GM12878 (cell line): Measurements from ENCODE around the gene PCSK5. TPM values are rescaled to one million over a fixed set of nuclear protein-coding genes. Genes with fewer than 3 reads are reported as not detected.

Source experiments
- ATAC-seq: fragments of 200-7000 bp; cut with Tn5 transposase; 3 replicates; pipeline ENCODE4 v1.9.1; 2020; ENCODE audit warnings: mild to moderate bottlenecking, moderate library complexity
- BruUV-seq: library from RNA; stranded (reverse); fragments of 400-500 nt; replicated peaks from 2 replicates; lab custom pipeline; 2021; lab: Mats Ljungman, UMichigan
- CTCF ChIA-PET: fragments of 300-600 bp; sonication (Branson Sonifier 250); formaldehyde crosslinking; extraction: SDS; loops from one replicate; lab custom pipeline; 2021; ENCODE audit warnings: inconsistent platforms; lab: Yijun Ruan, JAX
- POLR2A ChIA-PET: fragments of 350-600 bp; formaldehyde crosslinking; extraction: SDS; loops from one replicate; lab custom pipeline; 2021; ENCODE audit warnings: inconsistent platforms; lab: Charles Lee
- RAD21 ChIA-PET: fragments of 300-600 bp; sonication (Branson Sonifier 250); formaldehyde crosslinking; loops from one replicate; lab custom pipeline; 2023; ENCODE audit warnings: antibody characterized with exemption; ENCODE audit not compliant: unreplicated experiment; lab: Charles Lee
- SMC1A ChIA-PET: fragments of 300-600 bp; sonication (Branson Sonifier 250); formaldehyde crosslinking; loops from one replicate; lab custom pipeline; 2023; ENCODE audit not compliant: unreplicated experiment, uncharacterized antibody; lab: Charles Lee
- DNase-seq: peaks from one replicate; pipeline ENCODE4 v3.0.0-alpha.2; 2011; ENCODE audit warnings: low read depth, low spot score
- FAIRE-seq: peaks from 3 replicates; lab custom pipeline; 2011; peaks lifted over from hg19 to GRCh38; lab: Jason Lieb, UNC
- H2AFZ ChIP-seq: 2 replicates; pipeline ENCODE4 v1.6.0; 2011; ENCODE audit warnings: low read depth, low read length, control low read depth; ENCODE audit not compliant: control insufficient read depth
- H3K27ac ChIP-seq: 2 replicates; pipeline ENCODE4 v1.5.1; 2011; ENCODE audit warnings: control low read depth; ENCODE audit not compliant: control insufficient read depth, insufficient read depth
- H3K27me3 ChIP-seq, 2 experiments: replicated peaks in 1 of 2; 2 replicates each; pipeline versions ENCODE4 v1.6.0 to v1.6.1; 2011; ENCODE audit warnings: low read length in 1 of 2; ENCODE audit not compliant: control insufficient read depth in 2 of 2, insufficient read depth in 2 of 2
- H3K36me3 ChIP-seq, 2 experiments: 2 replicates each; pipeline ENCODE4 v1.5.1; 2011; ENCODE audit warnings: low read length in 1 of 2; ENCODE audit not compliant: control insufficient read depth in 2 of 2, insufficient read depth in 2 of 2
- H3K4me1 ChIP-seq: 2 replicates; pipeline ENCODE4 v1.6.1; 2011; ENCODE audit warnings: mild to moderate bottlenecking, low read length, moderate library complexity, mixed read lengths; ENCODE audit not compliant: control insufficient read depth, insufficient read depth
- H3K4me2 ChIP-seq: 2 replicates; pipeline ENCODE4 v1.6.0; 2011; ENCODE audit warnings: control low read depth; ENCODE audit not compliant: control insufficient read depth, insufficient read depth
- H3K4me3 ChIP-seq: fragments of 200-600 bp; sonication (generic); 2 replicates; pipeline ENCODE4 v1.5.1; 2016
- H3K79me2 ChIP-seq: 2 replicates; pipeline ENCODE4 v1.6.0; 2011; ENCODE audit warnings: low read length; ENCODE audit not compliant: control insufficient read depth, insufficient read depth
- H3K9ac ChIP-seq: 2 replicates; pipeline ENCODE4 v1.8.0; 2011; ENCODE audit warnings: low read length, control low read depth, mixed read lengths; ENCODE audit not compliant: control insufficient read depth, insufficient read depth
- H3K9me3 ChIP-seq: replicated peaks from 3 replicates; pipeline ENCODE4 v1.5.1; 2011; ENCODE audit warnings: mild to moderate bottlenecking, low read length; ENCODE audit not compliant: control insufficient read depth, insufficient read depth
- H4K20me1 ChIP-seq: 2 replicates; pipeline ENCODE4 v1.6.0; 2011; ENCODE audit not compliant: control insufficient read depth, insufficient read depth
- BHLHE40 ChIP-seq, 2 experiments: fragments of 450-650 bp in 1 of 2; IDR thresholded peaks; 2 replicates each; pipeline ENCODE4 v1.6.1; 2011 to 2017; ENCODE audit warnings: low read depth in 2 of 2, borderline replicate concordance in 1 of 2, improper control_type of control experiment in 1 of 2, low read length in 1 of 2, mild to moderate bottlenecking in 1 of 2
- CREM ChIP-seq: IDR thresholded peaks from 2 replicates; pipeline ENCODE4 v1.6.1; 2014; ENCODE audit warnings: antibody characterized with exemption, low read depth
- GATAD2B ChIP-seq: fragments of 450-650 bp; conservative IDR thresholded peaks from 2 replicates; pipeline ENCODE4 v1.6.1; 2017; ENCODE audit warnings: low read depth, mild to moderate bottlenecking, moderate library complexity
- HDGF ChIP-seq: fragments of 450-650 bp; IDR thresholded peaks from 2 replicates; pipeline ENCODE4 v1.6.1; 2016; ENCODE audit warnings: antibody characterized with exemption
- MEF2B ChIP-seq: fragments of 450-650 bp; IDR thresholded peaks from 2 replicates; pipeline ENCODE4 v1.6.1; 2018; ENCODE audit warnings: mild to moderate bottlenecking, moderate library complexity; ENCODE audit not compliant: partially characterized antibody, poor library complexity, severe bottlenecking
- MTA2 ChIP-seq: fragments of 450-650 bp; IDR thresholded peaks from 2 replicates; pipeline ENCODE4 v1.6.1; 2016; ENCODE audit warnings: low read depth, mild to moderate bottlenecking, moderate library complexity
- NR2C2 ChIP-seq: IDR thresholded peaks from 2 replicates; pipeline ENCODE4 v1.6.1; 2011; ENCODE audit warnings: borderline replicate concordance, low read depth; ENCODE audit not compliant: control insufficient read depth, insufficient read length
- PAX8 ChIP-seq: fragments of 450-650 bp; IDR thresholded peaks from 2 replicates; pipeline ENCODE4 v1.6.1; 2017; ENCODE audit warnings: mild to moderate bottlenecking, moderate library complexity
- PML ChIP-seq: IDR thresholded peaks from 2 replicates; pipeline ENCODE4 v1.6.1; 2012; ENCODE audit warnings: low read length, inconsistent platforms
- POLR2AphosphoS2 ChIP-seq: IDR thresholded peaks from 2 replicates; pipeline ENCODE4 v1.6.1; 2011; ENCODE audit warnings: low read depth, mild to moderate bottlenecking, low read length, improper control_type of control experiment, moderate library complexity
- WGBS: methylation state at CpG from one replicate; pipeline ENCODE4 v1.1.6; 2016; ENCODE audit warnings: low lambda C conversion rate; ENCODE audit not compliant: insufficient replicate concordance, insufficient coverage; ENCODE audit errors: missing lambda C conversion rate; 5-methylcytosine and 5-hydroxymethylcytosine counted together
- in situ Hi-C: fragments of 300-500 bp; cut with MboI; formaldehyde crosslinking; loops from 9 replicates; pipeline ENCODE4 v1.14.3; 2018; ENCODE audit warnings: mixed read lengths
- intact Hi-C: fragments of 100-400 bp; cut with micrococcal nuclease; formaldehyde crosslinking; loops from one replicate; pipeline ENCODE4 v1.14.2; 2022; ENCODE audit not compliant: unreplicated experiment
- polyA plus RNA-seq, 11 experiments: library from polyadenylated mRNA; depleted of rRNA in 4 of 11; unstranded in 6 of 11; stranded (reverse) in 5 of 11; fragments of >200 nt; fragmentation: Nextera tagmentation in 4 of 11; fragmentation: Illumina TruSeq in 1 of 11; extraction: Ambion mirVana in 4 of 11; extraction: Trizol in 1 of 11; gene quantifications; 1 replicate in 1 of 11; 2 replicates in 10 of 11; pipeline versions ENCODE4 v1.2.1 to v1.2.3, GENCODE V29; 2011 to 2016; ENCODE audit warnings: inconsistent platforms in 2 of 11, missing spikeins in 2 of 11, low read depth in 1 of 11
- total RNA-seq, 4 experiments: library from RNA; depleted of rRNA in 3 of 4; stranded (reverse); fragments of >200 nt in 3 of 4; fragmentation: Illumina TruSeq in 1 of 4; extraction: Trizol in 1 of 4; gene quantifications; 2 replicates each; pipeline versions ENCODE4 v1.2.1 to v1.2.3, GENCODE V29; 2013 to 2021
- TF ChIP-seq, protein P1 (sequence below): fragments of 450-650 bp; IDR thresholded peaks from 2 replicates; pipeline ENCODE4 v1.6.1; 2016; ENCODE audit warnings: mild to moderate bottlenecking
- TF ChIP-seq, protein P2 (sequence below): IDR thresholded peaks from 2 replicates; pipeline ENCODE4 v1.6.1; 2011; ENCODE audit warnings: low read depth, low read length, improper control_type of control experiment, borderline replicate concordance
- TF ChIP-seq, protein P3 (sequence below): fragments of 450-650 bp; IDR thresholded peaks from 2 replicates; pipeline ENCODE4 v1.6.1; 2017; ENCODE audit warnings: antibody characterized with exemption, mild to moderate bottlenecking, moderate library complexity

Gene PCSK5
- total and polyA plus RNA-seq, 10 of the 15 experiments (the other 5 are each of a cell fraction or from before 2014, with no cell fraction given), result 0.01 to 0.13 (median 0.04) TPM; not detected in 3

DNA sequence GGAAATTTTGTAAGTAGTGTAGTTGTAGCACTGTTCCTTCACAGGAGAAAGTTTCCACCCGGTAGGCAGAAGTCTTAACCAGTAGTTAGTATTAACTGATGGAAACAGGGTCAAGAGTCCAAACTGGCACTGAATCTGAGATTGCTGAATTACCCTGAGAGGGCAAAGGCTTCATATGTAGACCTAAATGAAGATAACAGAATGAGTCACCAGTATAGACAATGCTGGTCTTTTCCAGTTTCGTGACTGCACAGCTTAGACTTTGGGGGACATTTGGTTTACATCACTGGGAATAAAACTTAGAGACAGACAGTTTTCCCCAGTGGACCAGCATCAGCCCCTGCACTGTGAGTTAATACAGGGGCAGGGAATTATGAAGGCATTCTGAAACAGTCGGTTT lies 60.5 kb downstream of the PCSK5 start (continued):
- TF ChIP-seq, protein P1, sequence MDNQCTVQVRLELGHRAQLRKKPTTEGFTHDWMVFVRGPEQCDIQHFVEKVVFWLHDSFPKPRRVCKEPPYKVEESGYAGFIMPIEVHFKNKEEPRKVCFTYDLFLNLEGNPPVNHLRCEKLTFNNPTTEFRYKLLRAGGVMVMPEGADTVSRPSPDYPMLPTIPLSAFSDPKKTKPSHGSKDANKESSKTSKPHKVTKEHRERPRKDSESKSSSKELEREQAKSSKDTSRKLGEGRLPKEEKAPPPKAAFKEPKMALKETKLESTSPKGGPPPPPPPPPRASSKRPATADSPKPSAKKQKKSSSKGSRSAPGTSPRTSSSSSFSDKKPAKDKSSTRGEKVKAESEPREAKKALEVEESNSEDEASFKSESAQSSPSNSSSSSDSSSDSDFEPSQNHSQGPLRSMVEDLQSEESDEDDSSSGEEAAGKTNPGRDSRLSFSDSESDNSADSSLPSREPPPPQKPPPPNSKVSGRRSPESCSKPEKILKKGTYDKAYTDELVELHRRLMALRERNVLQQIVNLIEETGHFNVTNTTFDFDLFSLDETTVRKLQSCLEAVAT, result no peak

DNA sequence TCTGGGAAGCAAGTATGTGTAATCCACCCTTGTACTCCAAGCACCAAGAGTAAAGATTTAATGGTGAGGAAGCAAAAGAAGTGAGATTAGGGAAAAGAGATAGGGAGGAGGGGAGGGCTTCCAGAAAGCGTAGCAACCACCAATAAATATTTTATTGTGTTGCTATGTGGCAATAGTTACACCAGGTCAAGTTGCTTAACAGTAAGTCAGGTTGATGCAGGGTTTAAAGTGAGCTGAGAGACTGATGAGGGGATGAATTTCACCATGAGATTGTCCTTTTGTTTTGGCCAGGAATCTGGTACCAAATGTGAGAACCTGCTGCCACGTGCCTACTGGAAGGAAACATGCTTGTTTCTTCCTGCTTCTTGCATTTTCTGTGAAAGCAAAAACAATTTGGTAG lies 62.7 kb downstream of the PCSK5 start:
- Histone ChIP-seq H3K4me1 (no peaks in the 10 kb centered on the region), H3K36me3 (no peaks in the 10 kb centered on the region), H4K20me1 (no peaks in the 10 kb centered on the region), H3K79me2 (no peaks in the 10 kb centered on the region), H2AFZ (no peak overlapping the region), H3K27ac (no peak overlapping the region), H3K27me3 (peaks cover 0 to 5% of the 10 kb centered on the region in 2 experiments; a peak in 1 of 4 replicates), H3K4me2 (no peak overlapping the region), H3K9ac (no peak overlapping the region), H3K4me3 (no peak overlapping the region), H3K9me3 (no peaks in the 10 kb centered on the region)
- POLR2A ChIA-PET, result no interaction called here
- ATAC-seq, result no peak
- SMC1A ChIA-PET, result no interaction called here
- WGBS, result 0% methylated on average over 2 of the region's 2 CpGs
- TF ChIP-seq POLR2AphosphoS2 (no peak), PML (no peak), CREM (no peak), BHLHE40 (IDR thresholded peaks at IDR 0.05; ENCODE audit: borderline replicate concordance in 1 of 2, low read depth in 2 of 2, low read length in 1 of 2) (no peak), NR2C2 (no peak), MEF2B (no peak), MTA2 (no peak), PAX8 (no peak), GATAD2B (no peak), HDGF (no peak)
- TF ChIP-seq, protein P2, sequence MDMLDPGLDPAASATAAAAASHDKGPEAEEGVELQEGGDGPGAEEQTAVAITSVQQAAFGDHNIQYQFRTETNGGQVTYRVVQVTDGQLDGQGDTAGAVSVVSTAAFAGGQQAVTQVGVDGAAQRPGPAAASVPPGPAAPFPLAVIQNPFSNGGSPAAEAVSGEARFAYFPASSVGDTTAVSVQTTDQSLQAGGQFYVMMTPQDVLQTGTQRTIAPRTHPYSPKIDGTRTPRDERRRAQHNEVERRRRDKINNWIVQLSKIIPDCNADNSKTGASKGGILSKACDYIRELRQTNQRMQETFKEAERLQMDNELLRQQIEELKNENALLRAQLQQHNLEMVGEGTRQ, result no peak
- TF ChIP-seq, protein P3, sequence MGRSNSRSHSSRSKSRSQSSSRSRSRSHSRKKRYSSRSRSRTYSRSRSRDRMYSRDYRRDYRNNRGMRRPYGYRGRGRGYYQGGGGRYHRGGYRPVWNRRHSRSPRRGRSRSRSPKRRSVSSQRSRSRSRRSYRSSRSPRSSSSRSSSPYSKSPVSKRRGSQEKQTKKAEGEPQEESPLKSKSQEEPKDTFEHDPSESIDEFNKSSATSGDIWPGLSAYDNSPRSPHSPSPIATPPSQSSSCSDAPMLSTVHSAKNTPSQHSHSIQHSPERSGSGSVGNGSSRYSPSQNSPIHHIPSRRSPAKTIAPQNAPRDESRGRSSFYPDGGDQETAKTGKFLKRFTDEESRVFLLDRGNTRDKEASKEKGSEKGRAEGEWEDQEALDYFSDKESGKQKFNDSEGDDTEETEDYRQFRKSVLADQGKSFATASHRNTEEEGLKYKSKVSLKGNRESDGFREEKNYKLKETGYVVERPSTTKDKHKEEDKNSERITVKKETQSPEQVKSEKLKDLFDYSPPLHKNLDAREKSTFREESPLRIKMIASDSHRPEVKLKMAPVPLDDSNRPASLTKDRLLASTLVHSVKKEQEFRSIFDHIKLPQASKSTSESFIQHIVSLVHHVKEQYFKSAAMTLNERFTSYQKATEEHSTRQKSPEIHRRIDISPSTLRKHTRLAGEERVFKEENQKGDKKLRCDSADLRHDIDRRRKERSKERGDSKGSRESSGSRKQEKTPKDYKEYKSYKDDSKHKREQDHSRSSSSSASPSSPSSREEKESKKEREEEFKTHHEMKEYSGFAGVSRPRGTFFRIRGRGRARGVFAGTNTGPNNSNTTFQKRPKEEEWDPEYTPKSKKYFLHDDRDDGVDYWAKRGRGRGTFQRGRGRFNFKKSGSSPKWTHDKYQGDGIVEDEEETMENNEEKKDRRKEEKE, result no peak
- no peak for FAIRE-seq
- no TSS peak for BruUV-seq
- intact Hi-C loops (no loop called here), in situ Hi-C loops (no loop called here)
- DNase-seq, result no peak
- CTCF ChIA-PET, result no interaction called here
- RAD21 ChIA-PET, result no interaction called here
